ENCODE data around the gene UBXN11.

The UBXN11 gene

GRCh38 chr1:26306290-26307229 is at the start of gene UBXN11:
TSS of gene UBXN11 (minus strand) at chr1:26306636. CDS start at chr1:26302883, 3,753 bp downstream.
- no peak within 1 kb of the TSS for H3K27ac ChIP-seq (ENCODE audit: low read depth, low read length)
- peak within 1 kb of the TSS; percentile 88 for H3K9ac ChIP-seq (ENCODE audit: low read length)
- no peaks in the 10 kb centered on the region for H3K36me3 ChIP-seq (ENCODE audit: control insufficient read depth, insufficient read depth, low read length)
- H3K4me1 ChIP-seq (ENCODE audit: control insufficient read depth, insufficient read depth, low read length): peaks cover 11% of the 10 kb centered on the region; the same call in 1 of the 2 replicates
- H3K9me3 ChIP-seq (ENCODE audit: control insufficient read depth, insufficient read depth, low read depth, low read length): no peaks in the 10 kb centered on the region
- H3K4me3 ChIP-seq (ENCODE audit: low read depth, low read length): peak within 1 kb of the TSS; percentile 94
- H3K27me3 ChIP-seq (ENCODE audit: control insufficient read depth, insufficient read depth, low read length): no peaks in the 10 kb centered on the region

- Histone ChIP-seq H3K27me3 (ENCODE audit: control insufficient read depth, insufficient read depth, low read length) (peaks cover 27% of the 10 kb centered on the region), H3K9me3 (ENCODE audit: control insufficient read depth, insufficient read depth, low read depth, low read length) (no peaks in the 10 kb centered on the region), H3K4me1 (ENCODE audit: control insufficient read depth, insufficient read depth, low read length) (peaks cover 44% of the 10 kb centered on the region), H3K27ac (ENCODE audit: low read depth, low read length) (no peak overlapping the region), H3K36me3 (ENCODE audit: control insufficient read depth, insufficient read depth, low read length) (no peaks in the 10 kb centered on the region), H3K9ac (ENCODE audit: low read length) (no peak overlapping the region), H3K4me3 (ENCODE audit: low read depth, low read length) (no peak overlapping the region)
These were observed 49.7 kb upstream of the UBXN11 start for GRCh38 chr1:26356106-26356505.

GRCh38 chr1:26354972-26355371 is 48.5 kb upstream of the UBXN11 start:
- Histone ChIP-seq H3K27ac (ENCODE audit: low read depth, low read length) (no peak overlapping the region), H3K9ac (ENCODE audit: low read length) (no peak overlapping the region), H3K4me1 (ENCODE audit: control insufficient read depth, insufficient read depth, low read length) (peaks cover 49% of the 10 kb centered on the region)

GRCh38 chr1:26353976-26354820 is 47.8 kb upstream of the UBXN11 start, which contains the start of gene CRYBG2:
TSS of gene CRYBG2 (minus strand) at chr1:26354130. CDS start at chr1:26346657, 7,473 bp downstream.
- H3K9me3 ChIP-seq (ENCODE audit: control insufficient read depth, insufficient read depth, low read depth, low read length): no peaks in the 10 kb centered on the region
- no peak within 1 kb of the TSS for H3K4me3 ChIP-seq (ENCODE audit: low read depth, low read length)
- no peak within 1 kb of the TSS for H3K27ac ChIP-seq (ENCODE audit: low read depth, low read length)
- peaks cover 7% of the 10 kb centered on the region for H3K27me3 ChIP-seq (ENCODE audit: control insufficient read depth, insufficient read depth, low read length)
- no peak within 1 kb of the TSS for H3K9ac ChIP-seq (ENCODE audit: low read length)
- H3K4me1 ChIP-seq (ENCODE audit: control insufficient read depth, insufficient read depth, low read length): peaks cover 51% of the 10 kb centered on the region
- H3K36me3 ChIP-seq (ENCODE audit: control insufficient read depth, insufficient read depth, low read length): no peaks in the 10 kb centered on the region

More at GRCh38 chr1:26354972-26355371, 48.5 kb upstream of the UBXN11 start:
- no peaks in the 10 kb centered on the region for H3K9me3 ChIP-seq (ENCODE audit: control insufficient read depth, insufficient read depth, low read depth, low read length)
- H3K4me3 ChIP-seq (ENCODE audit: low read depth, low read length): no peak overlapping the region
- peaks cover 15% of the 10 kb centered on the region for H3K27me3 ChIP-seq (ENCODE audit: control insufficient read depth, insufficient read depth, low read length)
- H3K36me3 ChIP-seq (ENCODE audit: control insufficient read depth, insufficient read depth, low read length): no peaks in the 10 kb centered on the region

- no peaks in the 10 kb centered on the region for H3K36me3 ChIP-seq (ENCODE audit: control insufficient read depth, insufficient read depth, low read length)
- no peak overlapping the region for H3K4me3 ChIP-seq (ENCODE audit: low read depth, low read length)
- no peaks in the 10 kb centered on the region for H3K9me3 ChIP-seq (ENCODE audit: control insufficient read depth, insufficient read depth, low read depth, low read length)
- H3K27me3 ChIP-seq (ENCODE audit: control insufficient read depth, insufficient read depth, low read length): no peaks in the 10 kb centered on the region
- H3K27ac ChIP-seq (ENCODE audit: low read depth, low read length): no peak overlapping the region
- H3K9ac ChIP-seq (ENCODE audit: low read length): no peak overlapping the region
- peaks cover 44% of the 10 kb centered on the region for H3K4me1 ChIP-seq (ENCODE audit: control insufficient read depth, insufficient read depth, low read length)
These were observed 46.9 kb upstream of the UBXN11 start for GRCh38 chr1:26353210-26353859.

- H3K9ac ChIP-seq (ENCODE audit: low read length): peak overlapping the region; percentile 5
- no peaks in the 10 kb centered on the region for H3K36me3 ChIP-seq (ENCODE audit: control insufficient read depth, insufficient read depth, low read length)
- no peak overlapping the region for H3K27ac ChIP-seq (ENCODE audit: low read depth, low read length)
- H3K4me3 ChIP-seq (ENCODE audit: low read depth, low read length): no peak overlapping the region
- no peaks in the 10 kb centered on the region for H3K9me3 ChIP-seq (ENCODE audit: control insufficient read depth, insufficient read depth, low read depth, low read length)
- H3K27me3 ChIP-seq (ENCODE audit: control insufficient read depth, insufficient read depth, low read length): no peaks in the 10 kb centered on the region
- peaks cover 44% of the 10 kb centered on the region for H3K4me1 ChIP-seq (ENCODE audit: control insufficient read depth, insufficient read depth, low read length)
These were observed 45.9 kb upstream of the UBXN11 start for GRCh38 chr1:26352338-26352679.

- H3K4me3 ChIP-seq (ENCODE audit: low read depth, low read length): no peak overlapping the region
- H3K27me3 ChIP-seq (ENCODE audit: control insufficient read depth, insufficient read depth, low read length): no peaks in the 10 kb centered on the region
- no peaks in the 10 kb centered on the region for H3K9me3 ChIP-seq (ENCODE audit: control insufficient read depth, insufficient read depth, low read depth, low read length)
- peak overlapping the region; percentile 64; the same call in 1 of the 2 replicates for H3K27ac ChIP-seq (ENCODE audit: low read depth, low read length)
- H3K4me1 ChIP-seq (ENCODE audit: control insufficient read depth, insufficient read depth, low read length): peaks cover 41% of the 10 kb centered on the region
- H3K9ac ChIP-seq (ENCODE audit: low read length): peak overlapping the region; percentile 69
- no peaks in the 10 kb centered on the region for H3K36me3 ChIP-seq (ENCODE audit: control insufficient read depth, insufficient read depth, low read length)
These were observed 45.3 kb upstream of the UBXN11 start for GRCh38 chr1:26351590-26352337.

GRCh38 chr1:26350701-26351589 is 44.5 kb upstream of the UBXN11 start:
- Histone ChIP-seq H3K9me3 (ENCODE audit: control insufficient read depth, insufficient read depth, low read depth, low read length) (no peaks in the 10 kb centered on the region), H3K4me3 (ENCODE audit: low read depth, low read length) (no peak overlapping the region; the same call in 1 of the 2 replicates), H3K27me3 (ENCODE audit: control insufficient read depth, insufficient read depth, low read length) (no peaks in the 10 kb centered on the region), H3K4me1 (ENCODE audit: control insufficient read depth, insufficient read depth, low read length) (peaks cover 36% of the 10 kb centered on the region; the same call in 1 of the 2 replicates), H3K36me3 (ENCODE audit: control insufficient read depth, insufficient read depth, low read length) (no peaks in the 10 kb centered on the region), H3K9ac (ENCODE audit: low read length) (peak overlapping the region; percentile 69), H3K27ac (ENCODE audit: low read depth, low read length) (peak overlapping the region; percentile 64)

GRCh38 chr1:26350343-26350700 is 43.9 kb upstream of the UBXN11 start:
- Histone ChIP-seq H3K27ac (ENCODE audit: low read depth, low read length) (peak overlapping the region; percentile 64; the same call in 1 of the 2 replicates), H3K36me3 (ENCODE audit: control insufficient read depth, insufficient read depth, low read length) (no peaks in the 10 kb centered on the region), H3K9ac (ENCODE audit: low read length) (peak overlapping the region; percentile 69), H3K27me3 (ENCODE audit: control insufficient read depth, insufficient read depth, low read length) (no peaks in the 10 kb centered on the region), H3K4me3 (ENCODE audit: low read depth, low read length) (no peak overlapping the region), H3K4me1 (ENCODE audit: control insufficient read depth, insufficient read depth, low read length) (peaks cover 36% of the 10 kb centered on the region; the same call in 1 of the 2 replicates), H3K9me3 (ENCODE audit: control insufficient read depth, insufficient read depth, low read depth, low read length) (no peaks in the 10 kb centered on the region)
